NCI-H1694 treated with DMSO at 0.1 percent for 48 hours (cell line): Measurements from ENCODE around the gene COL7A1.

Experiments
- DNase-seq: peaks from one replicate; lab custom pipeline; 2025; lab: John Stamatoyannopoulos, UW

COL7A1 gene

GRCh38 chr3:48619541-48620524, 24.7 kb upstream of the COL7A1 start:
- DNase-seq = no peak

GRCh38 chr3:48617559-48617958, 22.4 kb upstream of the COL7A1 start:
- DNase-seq = no peak

GRCh38 chr3:48614044-48614443, 18.9 kb upstream of the COL7A1 start:
- peak; percentile 2 for DNase-seq

GRCh38 chr3:48612309-48612708, 17.2 kb upstream of the COL7A1 start:
- DNase-seq = no peak

GRCh38 chr3:48609088-48610005, 14.2 kb upstream of the COL7A1 start, which contains the start of gene UQCRC1:
Gene UQCRC1, minus strand, starts transcription at chr3:48609646. Its CDS starts 26 bp downstream, at chr3:48609620.
- DNase-seq = peak; percentile 38

GRCh38 chr3:48607519-48607918, 12.4 kb upstream of the COL7A1 start:
- no peak for DNase-seq

- no peak for DNase-seq
These were observed 6.5 kb upstream of the COL7A1 start for GRCh38 chr3:48601622-48601994.

- no peak for DNase-seq
These were observed 5.8 kb upstream of the COL7A1 start for GRCh38 chr3:48600711-48601621.

- no peak for DNase-seq
These were observed 4.6 kb upstream of the COL7A1 start for GRCh38 chr3:48599509-48600285.

GRCh38 chr3:48599077-48599501, 4.0 kb upstream of the COL7A1 start:
- no peak for DNase-seq

- no peak for DNase-seq
These were observed 3.4 kb upstream of the COL7A1 start for GRCh38 chr3:48598323-48599076.

- no peak for DNase-seq
These were observed 2.3 kb upstream of the COL7A1 start for GRCh38 chr3:48597408-48597800.

- DNase-seq = no peak
These were observed 1.7 kb upstream of the COL7A1 start for GRCh38 chr3:48596676-48597407.

- no peak for DNase-seq
These were observed 1.0 kb upstream of the COL7A1 start for GRCh38 chr3:48596157-48596556.

- DNase-seq = no peak
These were observed 495 bp upstream of the COL7A1 start for GRCh38 chr3:48595526-48596121.

- no peak for DNase-seq
These were observed 596 bp downstream of the COL7A1 start for GRCh38 chr3:48594417-48595049.

- DNase-seq = no peak
These were observed 1.8 kb downstream of the COL7A1 start for GRCh38 chr3:48593337-48593736.

- no peak for DNase-seq
These were observed 2.5 kb downstream of the COL7A1 start for GRCh38 chr3:48592519-48593087.
